Renal pelvis (tissue), 12 donors: Measurements from ENCODE around the gene TRAPPC13. TPM values are rescaled to one million over a fixed set of nuclear protein-coding genes. Genes with fewer than 3 reads are reported as not detected.
"Not testable (repeated sequence)": the region's sequence is repeated elsewhere in the genome, so short reads cannot be mapped to it uniquely, and the experiment has no call there.

Experiments used
- DNase-seq: peaks from one replicate; pipeline ENCODE4 v3.0.0-alpha.2; 2013
- long read RNA-seq, 16 experiments: transcript quantifications; one replicate each; lab custom pipeline, GENCODE V29; 2026
- polyA plus RNA-seq, 3 donors: library from polyadenylated mRNA; unstranded; fragments of 120-200 nt; gene quantifications; one replicate each; pipeline ENCODE4 v1.2.1, GENCODE V29; 2013; ENCODE audit not compliant: insufficient read length in 3 of 3

Gene TRAPPC13, protein sequence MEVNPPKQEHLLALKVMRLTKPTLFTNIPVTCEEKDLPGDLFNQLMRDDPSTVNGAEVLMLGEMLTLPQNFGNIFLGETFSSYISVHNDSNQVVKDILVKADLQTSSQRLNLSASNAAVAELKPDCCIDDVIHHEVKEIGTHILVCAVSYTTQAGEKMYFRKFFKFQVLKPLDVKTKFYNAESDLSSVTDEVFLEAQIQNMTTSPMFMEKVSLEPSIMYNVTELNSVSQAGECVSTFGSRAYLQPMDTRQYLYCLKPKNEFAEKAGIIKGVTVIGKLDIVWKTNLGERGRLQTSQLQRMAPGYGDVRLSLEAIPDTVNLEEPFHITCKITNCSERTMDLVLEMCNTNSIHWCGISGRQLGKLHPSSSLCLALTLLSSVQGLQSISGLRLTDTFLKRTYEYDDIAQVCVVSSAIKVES
- 10 to 100 TPM; 23.0 to 36.3 (median 29.1) TPM for polyA plus RNA-seq
- long read RNA-seq, donor 1, partial matches to known transcripts: 0 of 3 reads
- long read RNA-seq, donor 1, other reads (novel, unspliced or antisense): 0 of 3 reads
- long read RNA-seq, donor 2, partial matches to known transcripts: 0 of 7 reads
- long read RNA-seq, donor 2, other reads (novel, unspliced or antisense): 0 of 7 reads
- long read RNA-seq, donor 3, partial matches to known transcripts: 5 of 7 reads
- long read RNA-seq, donor 3, other reads (novel, unspliced or antisense): 0 of 7 reads
- long read RNA-seq, donor 4, partial matches to known transcripts: 0 of 4 reads
- long read RNA-seq, donor 4, other reads (novel, unspliced or antisense): 0 of 4 reads
- long read RNA-seq, donor 5, partial matches to known transcripts: 0 of 3 reads
- long read RNA-seq, donor 5, other reads (novel, unspliced or antisense): 0 of 3 reads
- long read RNA-seq, donor 6, partial matches to known transcripts: 0 of 10 reads
- long read RNA-seq, donor 6, other reads (novel, unspliced or antisense): 0 of 10 reads
- long read RNA-seq, donor 7, partial matches to known transcripts: 0 of 4 reads
- long read RNA-seq, donor 7, other reads (novel, unspliced or antisense): 0 of 4 reads
- long read RNA-seq, donor 8, partial matches to known transcripts: 0 of 4 reads
- long read RNA-seq, donor 8, other reads (novel, unspliced or antisense): 0 of 4 reads
- long read RNA-seq, donor 9, partial matches to known transcripts: 0 of 4 reads
- long read RNA-seq, donor 9, other reads (novel, unspliced or antisense): 0 of 4 reads
- long read RNA-seq, donor 10, partial matches to known transcripts: 0 of 3 reads
- long read RNA-seq, donor 10, other reads (novel, unspliced or antisense): 0 of 3 reads
- long read RNA-seq, donor 11, partial matches to known transcripts: 0 of 6 reads
- long read RNA-seq, donor 11, other reads (novel, unspliced or antisense): 0 of 6 reads
- long read RNA-seq, donor 12, partial matches to known transcripts: 0 of 10 reads
- long read RNA-seq, donor 12, other reads (novel, unspliced or antisense): 0 of 10 reads
- long read RNA-seq, donor 13, partial matches to known transcripts: 0 of 6 reads
- long read RNA-seq, donor 13, other reads (novel, unspliced or antisense): 0 of 6 reads
- long read RNA-seq, donor 14, partial matches to known transcripts: 0 of 7 reads
- long read RNA-seq, donor 14, other reads (novel, unspliced or antisense): 0 of 7 reads
- long read RNA-seq, donor 15, partial matches to known transcripts: 0 of 2 reads
- long read RNA-seq, donor 15, other reads (novel, unspliced or antisense): 0 of 2 reads
- long read RNA-seq, donor 16, partial matches to known transcripts: 0 of 5 reads
- long read RNA-seq, donor 16, other reads (novel, unspliced or antisense): 0 of 5 reads

DNA sequence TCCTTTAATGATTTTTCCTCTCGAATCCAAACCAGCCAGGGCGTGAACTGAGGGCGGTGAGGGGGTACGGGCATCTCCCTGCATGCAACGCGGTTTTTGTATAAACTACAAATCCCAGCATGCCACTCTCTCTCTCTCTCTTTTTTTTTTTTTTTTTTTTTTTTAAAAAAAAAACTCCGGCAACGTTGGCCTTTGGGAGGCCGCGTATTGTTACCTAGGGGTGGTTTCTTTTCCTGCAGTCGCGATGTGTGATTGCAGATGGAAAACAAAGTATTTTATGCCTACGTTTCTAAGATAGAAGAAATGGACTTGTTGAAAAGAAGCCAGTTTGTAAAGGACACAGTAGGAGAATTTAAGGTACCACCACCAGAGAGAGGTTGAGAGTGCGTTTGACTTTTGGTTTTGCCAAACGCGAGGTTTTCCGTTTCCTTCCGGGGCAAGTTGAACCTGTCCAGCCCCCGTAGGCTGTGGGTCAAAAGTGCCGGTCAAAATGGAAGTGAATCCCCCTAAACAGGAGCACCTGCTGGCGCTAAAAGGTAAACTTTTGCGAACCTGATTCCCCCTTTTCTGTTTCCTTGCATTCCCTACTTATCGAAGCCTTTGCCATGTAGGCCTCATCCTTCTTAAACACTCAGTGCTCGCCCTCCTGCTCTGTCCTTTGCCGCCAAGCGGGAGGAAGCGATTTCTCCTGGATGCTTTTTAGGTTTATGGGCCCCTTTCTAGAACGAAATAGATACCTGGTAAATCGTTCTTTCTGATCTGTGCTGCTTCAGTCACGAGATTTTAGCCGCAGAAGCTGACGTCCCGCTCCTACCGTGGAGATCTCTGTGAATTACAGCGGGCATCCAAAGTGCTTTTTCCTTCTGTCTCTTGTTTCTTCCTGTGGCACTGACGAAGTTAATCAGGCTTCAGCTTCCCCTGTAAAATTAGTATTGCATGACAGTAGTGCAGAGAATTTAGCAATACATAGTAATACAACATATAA is at the start of gene TRAPPC13, which contains the start of gene SHLD3:
TRAPPC13 (plus strand) TSS at position 457 of the 985 bp plus-strand sequence; CDS start at position 491, 34 bp downstream.
SHLD3 (plus strand) TSS at position 457 of the 985 bp plus-strand sequence. CDS start 4,561 bp downstream, outside the sequence.
- peak; percentile 91 for DNase-seq

DNA sequence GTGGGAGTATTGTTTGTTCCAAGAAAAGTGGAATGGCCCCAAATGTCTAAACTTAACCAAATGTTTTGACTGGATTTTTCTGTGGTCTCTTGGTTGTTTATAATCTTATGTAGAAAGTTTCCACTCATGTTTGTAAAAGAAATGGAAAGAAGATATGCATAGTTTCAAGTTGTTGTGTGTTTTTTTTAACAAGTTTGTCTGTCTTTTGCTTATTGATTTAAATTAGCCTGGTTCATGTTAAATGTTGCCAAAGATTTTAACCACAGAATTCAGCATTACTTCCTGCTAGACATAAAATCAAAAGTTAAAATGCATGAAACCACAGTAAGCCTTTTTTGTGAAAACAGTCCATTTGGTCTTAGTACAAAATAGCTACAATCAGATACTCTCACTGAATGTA is 47.7 kb upstream of the TRAPPC13 start:
- DNase-seq: no peak

DNA sequence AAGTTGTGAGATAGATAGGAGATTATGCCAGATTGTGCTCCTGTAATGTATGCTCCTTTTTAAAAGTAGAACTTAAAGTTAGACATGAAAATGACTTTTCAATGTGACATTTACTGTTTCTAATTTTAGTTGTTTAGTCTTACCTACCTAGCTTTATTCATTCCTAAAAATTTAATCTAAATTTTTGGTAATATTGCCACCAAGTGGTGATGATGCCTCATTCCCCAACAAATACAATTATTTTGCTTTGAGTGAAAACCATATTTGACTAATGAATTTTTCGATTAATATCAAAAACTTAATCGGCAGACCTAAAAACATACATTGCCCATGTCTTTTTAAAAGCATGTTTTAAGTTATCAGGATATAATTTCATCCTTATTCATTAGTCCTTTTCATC is 36.1 kb upstream of the TRAPPC13 start:
- no peak for DNase-seq

DNA sequence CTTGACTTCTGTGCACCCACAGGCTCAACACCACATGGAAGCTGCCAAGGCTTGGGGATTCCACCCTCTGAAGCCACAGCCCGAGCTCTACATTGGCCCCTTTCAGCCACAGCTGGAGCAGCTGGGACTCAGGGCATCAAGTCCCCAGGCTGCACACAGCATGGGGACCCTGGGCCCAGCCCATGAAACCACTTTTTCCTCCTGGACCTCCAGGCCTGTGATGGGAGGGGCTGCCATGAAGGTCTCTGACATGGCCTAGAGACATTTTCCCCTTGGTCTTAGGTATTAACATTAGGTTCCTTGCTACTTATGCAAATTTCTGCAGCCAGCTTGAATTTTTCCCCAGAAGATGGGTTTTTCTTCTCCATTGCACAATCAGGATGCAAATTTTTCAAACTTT is 23.1 kb upstream of the TRAPPC13 start:
- not testable (repeated sequence) for DNase-seq

DNA sequence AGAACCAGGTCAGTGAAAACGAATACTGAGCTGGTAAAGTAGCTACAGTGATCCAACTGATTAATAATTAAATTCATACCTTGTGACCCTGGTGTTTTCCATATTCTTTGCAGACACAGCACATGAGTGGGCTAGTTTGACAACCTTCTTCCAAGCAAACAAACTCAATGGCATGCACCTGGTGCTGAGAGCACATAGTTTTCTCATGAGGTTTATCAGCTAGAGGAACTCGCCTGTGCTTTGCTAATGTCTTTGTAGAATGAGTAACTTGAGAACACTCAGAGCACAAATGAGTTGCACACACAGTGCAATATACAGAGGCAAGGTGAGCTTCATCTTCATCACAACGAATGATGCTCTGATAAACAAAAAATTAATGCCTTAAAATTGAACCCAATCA is 13.3 kb upstream of the TRAPPC13 start:
- DNase-seq: peak; percentile 46

DNA sequence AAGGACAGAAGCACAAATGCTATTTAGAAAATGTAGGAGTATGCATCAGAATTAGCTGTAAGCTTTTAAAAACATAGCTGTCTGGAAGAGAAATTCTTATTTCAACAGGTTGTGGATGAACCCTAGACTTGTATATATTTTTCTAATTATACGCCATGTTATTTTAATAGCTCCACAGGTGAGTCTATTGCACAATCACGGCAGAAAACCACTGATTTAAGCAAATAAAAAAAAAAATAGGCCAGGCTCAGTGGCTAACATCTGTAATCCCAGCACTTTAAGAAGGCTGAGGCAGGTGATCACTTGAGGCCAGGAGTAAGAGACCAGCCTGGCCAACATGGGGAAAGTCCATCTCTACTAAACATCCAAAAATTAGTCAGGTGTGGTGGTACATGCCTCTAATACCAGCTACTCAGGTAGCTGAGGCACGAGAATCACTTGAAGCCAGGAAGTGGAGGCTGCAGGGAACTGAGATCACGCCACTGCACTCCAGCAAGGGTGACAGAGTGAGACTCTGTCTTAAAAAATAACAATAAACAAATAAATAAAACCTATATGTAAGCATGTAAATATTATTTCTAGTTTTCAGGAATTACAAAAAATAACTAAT is 12.4 kb upstream of the TRAPPC13 start:
- no peak for DNase-seq

DNA sequence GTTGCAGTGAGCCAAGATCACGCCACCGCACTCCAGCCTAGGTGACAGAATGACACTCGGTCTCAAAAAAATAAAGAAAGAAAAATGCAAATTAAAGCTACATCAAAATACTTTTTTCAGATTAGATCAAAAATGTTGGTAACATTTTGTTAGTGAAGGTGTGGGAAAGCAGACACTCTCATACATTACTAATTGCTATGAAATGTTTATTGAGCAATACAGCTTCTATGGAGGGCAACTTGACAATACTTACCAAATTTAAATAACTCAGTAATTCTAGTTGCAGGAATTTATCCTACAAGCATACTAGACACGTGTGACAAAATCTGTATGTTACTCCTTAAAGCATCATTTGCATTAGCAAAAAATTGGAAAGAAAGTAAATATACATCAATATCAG is 4.8 kb upstream of the TRAPPC13 start:
- DNase-seq: no peak

DNA sequence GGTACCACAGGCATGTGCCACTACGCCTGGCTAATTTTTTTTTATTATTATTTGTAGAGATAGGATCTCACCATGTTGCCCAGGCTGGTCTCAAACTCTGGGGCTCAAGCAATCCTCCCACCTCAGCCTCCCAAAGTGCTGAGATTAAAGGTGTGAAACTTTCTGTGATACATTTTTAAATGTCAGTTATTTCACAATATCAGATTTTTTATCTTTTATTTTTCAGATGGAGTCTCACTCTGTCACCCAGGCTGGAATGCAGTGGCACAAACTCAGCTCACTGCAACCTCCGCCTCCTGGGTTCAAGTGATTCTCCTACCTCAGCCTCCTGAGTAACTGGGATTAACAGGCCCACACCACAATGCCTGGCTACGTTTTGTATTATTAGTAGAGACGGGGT is 2.9 kb upstream of the TRAPPC13 start:
- DNase-seq: not testable (repeated sequence)

DNA sequence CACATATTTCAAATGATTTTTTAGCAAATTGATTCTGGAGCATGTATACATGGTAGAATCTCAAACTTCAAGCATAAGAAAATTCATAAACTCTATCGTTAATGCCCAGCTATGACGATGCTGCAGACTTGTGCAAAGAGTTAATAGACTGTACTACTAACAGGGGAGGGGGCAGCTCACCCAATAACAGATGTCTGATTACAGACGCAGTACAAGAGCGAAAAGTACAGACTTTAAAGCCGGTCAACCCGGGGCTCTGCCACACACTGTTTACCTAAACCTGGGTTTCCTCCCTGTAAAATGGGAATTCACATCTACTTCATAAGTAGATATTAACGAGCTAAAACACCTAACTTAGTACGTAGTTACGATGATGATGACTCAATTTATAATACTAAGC is 1.3 kb upstream of the TRAPPC13 start:
- DNase-seq: no peak

DNA sequence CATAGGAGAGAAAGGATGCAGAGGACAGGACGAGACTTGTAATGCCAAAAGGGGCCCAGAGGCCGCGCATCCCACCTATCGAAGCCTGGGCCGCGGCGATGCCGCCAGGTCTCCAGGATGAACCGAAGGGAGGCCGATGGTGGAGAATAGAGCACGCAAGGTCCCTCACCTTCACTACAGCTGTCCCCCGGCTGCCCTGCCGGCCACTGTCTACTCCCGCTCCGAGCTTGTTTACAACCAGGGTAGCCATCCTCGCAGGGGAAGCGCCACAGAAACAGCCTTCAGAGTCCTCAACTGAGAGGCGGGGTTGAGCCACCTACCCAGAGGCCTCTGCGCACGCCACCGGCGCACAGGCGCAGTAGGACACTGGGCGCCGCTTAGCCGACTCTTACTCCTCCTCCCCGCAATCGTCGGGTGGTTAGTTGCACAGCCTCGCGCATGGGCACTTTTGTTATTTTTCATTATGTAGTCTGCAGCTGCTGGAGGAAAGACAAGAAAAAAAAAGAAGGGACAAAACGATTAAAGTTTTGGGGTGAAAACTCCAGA is 729 bp upstream of the TRAPPC13 start, which contains the start of gene TRIM23:
TRIM23 (minus strand) TSS at position 309 of the 546 bp plus-strand sequence; CDS start at position 250, 59 bp downstream.
- DNase-seq: peak; percentile 95

DNA sequence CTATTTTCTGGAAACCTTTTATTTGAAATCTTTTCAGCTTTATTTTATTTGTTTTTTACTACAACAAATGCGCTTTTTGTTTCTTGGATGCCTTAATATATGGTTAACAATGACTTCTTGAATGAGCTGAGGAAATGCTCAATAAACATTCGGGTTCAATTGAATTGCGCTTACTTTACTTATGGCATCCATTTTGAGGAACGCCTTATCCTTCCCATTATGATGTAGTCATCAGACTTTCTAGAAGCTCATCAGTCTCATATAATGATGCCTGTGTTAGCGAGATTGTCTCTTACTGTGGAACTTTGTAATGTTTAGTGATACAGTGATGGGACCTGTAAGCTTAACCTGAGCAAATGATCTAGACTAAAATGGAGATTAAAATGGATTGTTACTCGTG is 916 bp downstream of the TRAPPC13 start:
- DNase-seq: no peak

DNA sequence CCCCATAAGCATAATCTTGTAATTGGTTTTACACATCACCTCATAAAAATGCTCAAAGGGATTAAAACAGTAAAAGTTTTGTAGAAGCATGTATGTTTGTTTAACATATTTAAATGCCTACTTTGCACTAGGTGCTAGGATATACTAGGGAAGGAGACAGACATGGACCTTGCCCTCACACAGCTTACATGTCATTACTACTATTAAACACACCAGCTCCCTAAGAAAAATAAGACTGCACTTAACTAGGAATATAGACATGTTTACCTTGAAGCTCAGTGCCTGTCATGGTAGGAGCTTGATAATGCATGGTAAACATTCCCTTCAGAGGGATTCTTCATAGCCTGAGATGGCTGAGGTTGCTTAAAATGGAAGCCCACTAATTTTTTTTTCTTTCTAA is 6.2 kb downstream of the TRAPPC13 start:
- no peak for DNase-seq

DNA sequence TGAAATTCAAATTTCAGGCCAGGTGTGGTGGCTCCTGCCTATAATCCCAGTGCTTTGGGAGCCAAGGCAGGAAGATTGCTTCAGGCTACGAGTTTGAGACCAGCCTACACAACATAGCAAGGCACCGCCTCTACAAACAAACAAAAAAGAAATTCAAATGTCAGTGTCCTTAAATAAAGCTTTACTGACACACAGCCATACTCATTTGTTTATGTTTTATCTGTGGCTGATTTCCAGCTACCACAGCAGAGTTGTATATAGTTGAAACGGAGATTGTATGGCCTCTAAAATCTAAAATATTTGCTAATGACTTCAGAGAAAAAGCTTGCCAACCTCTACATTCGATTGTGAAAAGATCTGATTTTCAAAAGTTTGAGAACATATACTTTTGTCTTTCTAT is 15.4 kb downstream of the TRAPPC13 start:
- no peak for DNase-seq

DNA sequence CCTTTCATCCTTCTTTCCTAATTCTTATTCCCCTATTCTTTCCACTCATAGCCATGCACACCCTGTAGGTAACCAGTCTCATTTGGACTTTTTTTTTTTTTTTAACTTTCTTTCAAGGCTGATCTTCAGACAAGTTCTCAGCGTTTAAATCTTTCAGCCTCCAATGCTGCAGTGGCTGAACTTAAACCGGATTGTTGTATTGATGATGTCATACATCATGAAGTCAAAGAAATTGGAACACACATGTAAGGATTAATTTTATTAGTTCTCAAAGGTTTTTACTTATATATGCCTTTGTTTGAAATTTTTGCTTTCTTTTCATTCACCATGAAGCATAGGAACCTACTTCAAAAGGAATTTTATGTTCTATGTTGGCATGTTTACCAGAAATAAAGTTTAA is 22.1 kb downstream of the TRAPPC13 start:
- DNase-seq: no peak

DNA sequence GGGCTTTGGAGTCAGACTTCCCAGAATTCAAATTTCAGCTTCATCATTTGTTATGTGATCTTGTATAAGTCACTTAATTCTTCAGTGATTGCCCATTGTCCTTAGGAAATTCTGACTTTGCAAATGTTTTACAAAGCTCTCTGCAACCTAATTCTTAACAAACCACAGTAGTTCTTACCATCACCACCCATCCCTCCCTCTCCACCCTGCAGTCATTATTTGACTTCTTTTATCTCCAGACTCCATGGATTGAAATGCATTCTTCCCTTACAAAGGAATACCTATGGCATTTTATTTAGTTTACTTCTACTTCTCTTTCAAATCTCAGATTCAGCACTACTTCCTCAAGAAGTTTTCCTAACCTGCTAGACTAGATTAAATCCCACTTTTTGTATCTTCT is 23.1 kb downstream of the TRAPPC13 start:
- no peak for DNase-seq

DNA sequence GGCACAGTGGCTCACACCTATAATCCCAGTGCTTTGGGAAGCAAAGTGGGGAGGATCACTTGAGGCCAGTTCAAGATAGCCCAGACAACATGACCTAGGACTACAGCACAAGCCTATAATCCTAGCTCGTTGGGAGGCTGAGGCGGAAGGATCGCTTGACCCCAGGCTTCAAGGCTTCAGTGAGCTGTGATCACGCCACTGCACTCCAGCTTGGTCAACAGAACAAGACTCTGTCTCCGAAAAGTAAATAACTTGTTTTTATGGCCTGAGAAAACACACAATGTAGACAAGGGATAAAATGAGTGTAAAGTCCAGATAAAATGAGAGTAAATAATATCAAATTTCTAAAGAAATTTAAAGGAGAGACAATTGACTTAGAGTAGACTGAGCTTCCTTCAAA is 26.3 kb downstream of the TRAPPC13 start:
- DNase-seq: no peak

DNA sequence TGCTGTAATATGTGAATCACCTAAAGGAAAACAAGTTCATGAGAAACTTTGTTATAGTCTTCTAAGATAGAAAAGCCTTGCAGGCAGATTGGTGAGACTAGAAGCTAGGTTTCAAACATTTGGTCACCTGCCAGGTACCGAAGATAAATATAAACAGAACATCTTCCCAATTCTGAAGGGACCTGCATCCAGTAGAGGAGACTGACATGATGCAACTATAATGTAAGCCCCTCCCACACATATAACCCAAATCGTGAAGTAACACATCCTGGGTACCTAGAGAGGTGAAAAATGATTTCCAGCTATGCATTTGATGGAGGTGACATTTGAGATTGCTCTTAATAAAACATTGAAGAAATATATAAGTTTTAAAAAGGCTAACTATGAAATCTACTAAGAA is 29.9 kb downstream of the TRAPPC13 start:
- DNase-seq: no peak

DNA sequence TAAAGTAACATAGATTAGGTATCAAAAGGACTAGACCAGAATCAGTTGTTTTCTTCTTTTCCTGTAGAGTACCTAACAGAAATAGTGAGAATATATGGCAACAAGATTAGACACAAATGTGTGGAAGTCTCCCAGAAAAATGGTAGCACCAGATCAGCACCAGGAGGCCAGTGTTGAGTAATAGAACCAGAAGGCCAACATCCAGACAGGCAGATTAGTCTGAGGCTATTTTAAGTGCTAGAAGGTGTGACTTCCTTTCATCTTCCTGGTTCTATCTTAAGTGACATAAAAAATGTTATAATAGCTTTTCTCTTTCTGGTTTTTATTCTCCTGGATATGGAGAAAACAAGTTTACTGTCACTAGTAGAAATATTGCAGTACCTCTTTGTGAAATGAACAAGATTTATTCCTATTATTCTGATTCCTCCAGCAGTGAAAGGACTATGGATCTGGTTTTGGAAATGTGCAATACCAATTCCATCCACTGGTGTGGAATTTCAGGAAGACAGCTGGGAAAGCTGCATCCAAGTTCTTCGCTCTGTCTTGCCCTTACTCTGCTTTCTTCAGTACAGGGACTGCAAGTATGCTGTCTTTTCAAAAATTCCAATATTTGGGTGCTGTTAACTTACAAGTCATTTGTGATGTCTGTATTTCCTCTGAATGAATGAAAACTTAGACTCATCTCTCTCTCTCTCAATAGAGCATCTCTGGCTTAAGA is 39.1 kb downstream of the TRAPPC13 start:
- no peak for DNase-seq
